HG02763 (cell line): ENCODE results near the gene TGFBR1.

ENCODE experiments used
- ATAC-seq: cut with Tn5 transposase; IDR thresholded peaks from one replicate; pipeline ENCODE4 v1.9.1; 2021; ENCODE audit warnings: mild to moderate bottlenecking, moderate library complexity; ENCODE audit not compliant: unreplicated experiment

Gene TGFBR1

GRCh38 chr9:99104459-99105151, at the start of gene TGFBR1:
TSS of gene TGFBR1 (plus strand) at chr9:99105113. CDS start at chr9:99105206, 93 bp downstream.
- ATAC-seq: peak; percentile 90

- ATAC-seq: no peak
Measured at GRCh38 chr9:99055384-99055783, 49.5 kb upstream of the TGFBR1 start.

- no peak for ATAC-seq
Measured at GRCh38 chr9:99056186-99056585, 48.7 kb upstream of the TGFBR1 start.

- ATAC-seq: no peak
Measured at GRCh38 chr9:99056886-99057664, 47.8 kb upstream of the TGFBR1 start.

GRCh38 chr9:99057665-99058625, 47.0 kb upstream of the TGFBR1 start:
- peak; percentile 83 for ATAC-seq

GRCh38 chr9:99058964-99059921, 45.7 kb upstream of the TGFBR1 start:
- ATAC-seq: peak; percentile 43

- no peak for ATAC-seq
Measured at GRCh38 chr9:99060621-99061020, 44.3 kb upstream of the TGFBR1 start.

- ATAC-seq: no peak
Measured at GRCh38 chr9:99062549-99062948, 42.4 kb upstream of the TGFBR1 start.

- ATAC-seq: no peak
Measured at GRCh38 chr9:99063522-99063921, 41.4 kb upstream of the TGFBR1 start.

GRCh38 chr9:99066571-99066970, 38.3 kb upstream of the TGFBR1 start:
- ATAC-seq: no peak

GRCh38 chr9:99069075-99069474, 35.8 kb upstream of the TGFBR1 start:
- no peak for ATAC-seq

GRCh38 chr9:99069546-99069945, 35.4 kb upstream of the TGFBR1 start:
- no peak for ATAC-seq

GRCh38 chr9:99070681-99071080, 34.2 kb upstream of the TGFBR1 start:
- no peak for ATAC-seq

- no peak for ATAC-seq
Measured at GRCh38 chr9:99071313-99072039, 33.4 kb upstream of the TGFBR1 start.

- ATAC-seq: no peak
Measured at GRCh38 chr9:99072040-99072394, 32.9 kb upstream of the TGFBR1 start.

- no peak for ATAC-seq
Measured at GRCh38 chr9:99073347-99073746, 31.6 kb upstream of the TGFBR1 start.

GRCh38 chr9:99073985-99074901, 30.7 kb upstream of the TGFBR1 start:
- no peak for ATAC-seq

- no peak for ATAC-seq
Measured at GRCh38 chr9:99074902-99075245, 30.0 kb upstream of the TGFBR1 start.
